ENCODE data around the gene KIAA1671.
"Not testable (repeated sequence)": the region's sequence is repeated elsewhere in the genome, so short reads cannot be mapped to it uniquely, and the experiment has no call there.

KIAA1671 gene

DNA sequence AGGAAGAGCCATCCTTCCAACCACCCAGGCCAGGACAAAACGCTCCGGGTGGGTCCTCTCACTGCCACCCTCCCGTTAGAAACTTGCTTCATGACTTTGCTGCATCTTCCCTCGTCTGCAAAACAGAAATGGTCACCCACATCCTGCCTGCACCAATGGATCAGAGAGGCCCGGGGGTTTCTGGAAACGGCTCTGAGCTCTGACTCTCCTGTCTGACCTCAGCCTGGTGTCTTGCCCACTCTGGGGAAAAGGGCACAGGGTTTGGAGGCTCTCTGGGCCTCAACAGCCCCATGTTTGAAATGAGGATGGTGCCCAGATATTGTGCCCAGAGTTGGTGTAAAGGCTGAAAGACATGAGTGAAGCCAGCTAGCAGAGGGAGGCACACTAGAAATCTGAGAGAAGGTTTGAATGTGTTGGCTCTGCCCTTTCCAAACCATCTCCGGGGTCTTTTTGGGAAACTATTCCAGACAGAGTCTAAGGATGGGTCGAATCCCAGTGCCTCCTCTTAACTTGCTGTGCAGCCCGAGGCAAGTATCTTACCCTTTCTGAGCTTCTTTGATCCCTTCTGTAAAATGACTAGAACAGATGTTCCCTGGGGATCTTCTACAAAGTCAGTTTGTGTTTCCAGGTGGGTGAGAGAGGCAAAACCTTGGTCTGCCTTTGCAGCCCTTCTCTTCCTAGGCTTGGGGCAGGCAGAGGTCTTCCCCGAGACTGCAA lies 249.2 kb downstream of the KIAA1671 start:
- no peak for DNase-seq (ENCODE audit: low read depth)

DNA sequence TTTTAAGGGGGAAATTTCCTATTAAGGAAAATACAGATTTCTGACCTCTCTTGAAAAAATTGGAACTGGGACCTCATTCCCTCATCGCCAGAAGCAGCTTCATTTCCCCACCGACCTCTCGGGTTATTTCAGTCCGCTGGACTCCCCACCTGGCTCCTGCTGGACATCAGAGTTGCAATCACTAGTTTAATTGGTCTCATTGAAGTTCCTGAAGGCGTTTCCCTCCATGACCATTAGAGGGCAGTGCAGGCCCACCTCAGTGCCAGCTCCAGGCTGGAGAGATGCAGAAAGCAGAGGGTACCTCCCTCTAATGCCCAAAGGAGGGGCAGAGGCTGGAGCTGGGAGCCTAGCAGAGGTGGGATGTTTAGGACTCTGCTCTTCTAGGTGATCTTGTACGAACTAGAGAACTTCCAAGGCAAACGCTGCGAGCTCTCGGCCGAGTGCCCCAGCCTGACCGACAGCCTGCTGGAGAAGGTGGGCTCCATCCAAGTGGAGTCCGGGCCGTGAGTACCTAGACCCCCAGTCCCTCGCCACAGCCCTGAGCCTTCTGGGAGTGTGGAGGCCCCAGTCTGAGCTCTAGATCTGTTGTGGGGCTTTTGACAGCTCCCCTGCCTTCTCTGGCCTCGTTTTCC lies 249.9 kb downstream of the KIAA1671 start:
- no peak for DNase-seq (ENCODE audit: low read depth)

DNA sequence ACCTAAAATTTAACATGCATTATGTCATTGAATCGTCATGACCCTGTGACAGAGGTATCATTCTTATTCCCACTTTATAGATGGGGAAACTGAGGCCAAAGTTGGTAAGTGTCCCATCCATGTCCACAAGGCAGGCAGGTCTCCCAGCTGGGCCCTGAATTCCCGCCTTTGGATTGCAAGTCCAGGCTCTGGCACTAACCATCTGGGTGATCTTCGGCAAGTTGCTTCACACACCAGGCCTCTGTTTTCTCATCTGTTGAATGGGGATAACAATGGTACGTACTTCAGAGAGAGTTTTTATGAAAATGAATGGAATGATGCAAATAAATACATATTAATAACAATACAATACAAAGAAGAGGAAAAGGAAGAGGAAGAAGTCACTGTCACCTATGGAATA lies 250.6 kb downstream of the KIAA1671 start:
- no peak for DNase-seq (ENCODE audit: low read depth)

GRCh38 chr22:25204547-25204946 lies 252.0 kb downstream of the KIAA1671 start:
- not testable (repeated sequence) for DNase-seq (ENCODE audit: low read depth)

DNA sequence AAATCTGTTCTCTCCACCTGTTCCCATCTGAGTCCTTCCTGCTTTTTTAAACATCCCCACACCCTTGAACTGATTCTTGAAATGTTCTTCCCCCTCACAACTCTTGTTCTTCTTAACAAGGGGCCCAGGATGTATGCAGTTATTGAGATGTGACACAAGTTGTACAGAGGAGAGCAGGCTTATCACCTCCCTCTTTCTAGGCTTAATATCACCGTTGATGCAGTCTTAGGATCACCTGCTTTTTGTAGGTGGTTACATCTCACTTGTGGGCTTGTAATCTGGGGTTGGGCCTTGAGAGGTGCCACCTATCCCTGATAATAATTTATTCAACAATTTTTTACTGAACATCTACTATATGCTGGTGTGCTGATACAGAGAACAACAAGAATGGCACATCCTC lies 253.3 kb downstream of the KIAA1671 start:
- DNase-seq (ENCODE audit: low read depth): no peak

GRCh38 chr22:25206998-25207397 lies 254.5 kb downstream of the KIAA1671 start:
- DNase-seq (ENCODE audit: low read depth): no peak

- DNase-seq (ENCODE audit: low read depth): no peak
These were observed 255.1 kb downstream of the KIAA1671 start for GRCh38 chr22:25207553-25208157.

GRCh38 chr22:25208328-25208727 lies 255.8 kb downstream of the KIAA1671 start:
- DNase-seq (ENCODE audit: low read depth): no peak

GRCh38 chr22:25208743-25209505 lies 256.4 kb downstream of the KIAA1671 start:
- no peak for DNase-seq (ENCODE audit: low read depth)

- DNase-seq (ENCODE audit: low read depth): no peak
These were observed 258.3 kb downstream of the KIAA1671 start for GRCh38 chr22:25210793-25211192.

GRCh38 chr22:25212337-25212736 lies 259.8 kb downstream of the KIAA1671 start:
- DNase-seq (ENCODE audit: low read depth): no peak

- DNase-seq (ENCODE audit: low read depth): no peak
These were observed 260.7 kb downstream of the KIAA1671 start for GRCh38 chr22:25213221-25213620.

GRCh38 chr22:25216230-25216629 lies 263.7 kb downstream of the KIAA1671 start:
- no peak for DNase-seq (ENCODE audit: low read depth)

DNA sequence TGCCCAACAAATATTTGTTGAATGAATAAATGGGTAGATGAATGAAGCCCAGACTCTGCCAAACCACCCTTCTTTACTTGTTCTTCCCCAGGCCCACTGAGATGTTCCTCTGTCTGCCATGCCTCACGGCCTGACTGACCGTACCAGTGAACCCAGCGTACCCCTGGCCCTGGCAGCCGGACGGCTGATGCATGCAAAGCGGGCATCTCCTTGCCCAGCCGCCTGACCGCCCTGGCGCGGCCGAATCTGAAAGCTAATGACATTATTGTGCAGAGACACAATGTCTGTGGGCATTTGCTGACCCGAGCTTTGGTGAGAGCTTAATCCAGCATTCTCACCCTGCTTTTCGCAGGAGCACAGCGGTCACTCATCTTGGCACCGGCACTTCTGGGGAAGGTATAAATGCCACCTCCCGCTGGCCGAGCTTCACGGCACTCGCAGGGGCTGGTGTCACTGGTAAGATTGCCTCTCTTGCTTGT lies 266.7 kb downstream of the KIAA1671 start, which contains the start of gene CRYBB2:
Gene CRYBB2, plus strand, starts transcription at position 429 of the 479 bp plus-strand sequence. CDS start 1,791 bp downstream, outside the sequence.
- no peak for DNase-seq (ENCODE audit: low read depth)

DNA sequence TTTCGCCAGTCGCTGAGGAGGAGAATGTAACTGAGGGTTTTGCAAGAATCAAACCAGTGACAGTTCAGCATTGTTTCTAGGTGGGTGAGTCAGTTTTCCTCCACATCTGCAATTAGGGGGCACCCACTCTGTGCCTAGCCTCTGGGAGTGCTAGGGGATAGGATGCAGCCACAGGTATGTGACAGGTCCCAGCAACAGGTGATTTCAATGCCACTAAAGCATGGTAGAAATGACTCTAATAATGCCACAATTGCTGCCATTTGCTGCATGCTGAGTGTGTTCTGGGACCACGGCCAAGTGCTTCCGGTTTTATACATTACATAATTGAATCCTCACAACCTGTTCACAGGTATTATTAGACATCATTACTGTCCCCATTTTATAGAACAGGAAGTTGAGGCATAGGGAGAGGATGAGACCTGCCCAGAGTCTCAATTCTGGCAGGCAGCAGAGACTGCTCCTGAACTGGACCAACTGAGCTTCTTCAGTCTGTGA lies 267.5 kb downstream of the KIAA1671 start:
- no peak for DNase-seq (ENCODE audit: low read depth)

- no peak for DNase-seq (ENCODE audit: low read depth)
These were observed 269.3 kb downstream of the KIAA1671 start for GRCh38 chr22:25221790-25222189.

GRCh38 chr22:25223269-25223850 lies 270.8 kb downstream of the KIAA1671 start:
- DNase-seq (ENCODE audit: low read depth): no peak

DNA sequence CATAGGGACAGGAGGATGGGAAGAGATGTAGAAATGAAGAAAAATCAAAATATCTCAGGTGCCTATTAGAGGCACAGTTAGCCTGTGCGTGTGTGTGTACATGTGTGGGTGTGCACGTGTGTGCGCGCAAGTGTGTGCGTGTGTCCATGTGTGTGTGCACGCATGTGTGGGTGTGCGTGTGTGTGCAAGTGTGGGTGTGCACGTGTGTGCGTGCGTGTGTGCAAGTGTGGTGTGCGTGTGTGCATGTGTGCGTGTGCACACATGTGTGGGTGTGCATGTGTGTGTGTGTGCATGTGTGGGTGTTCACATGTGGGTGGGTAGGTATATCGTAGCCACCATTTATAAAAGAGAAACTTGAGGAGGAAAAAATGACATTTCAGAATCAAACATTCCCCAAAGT lies 276.3 kb downstream of the KIAA1671 start:
- no peak for DNase-seq (ENCODE audit: low read depth)

- DNase-seq (ENCODE audit: low read depth): not testable (repeated sequence)
These were observed 278.2 kb downstream of the KIAA1671 start for GRCh38 chr22:25230760-25231159.

DNA sequence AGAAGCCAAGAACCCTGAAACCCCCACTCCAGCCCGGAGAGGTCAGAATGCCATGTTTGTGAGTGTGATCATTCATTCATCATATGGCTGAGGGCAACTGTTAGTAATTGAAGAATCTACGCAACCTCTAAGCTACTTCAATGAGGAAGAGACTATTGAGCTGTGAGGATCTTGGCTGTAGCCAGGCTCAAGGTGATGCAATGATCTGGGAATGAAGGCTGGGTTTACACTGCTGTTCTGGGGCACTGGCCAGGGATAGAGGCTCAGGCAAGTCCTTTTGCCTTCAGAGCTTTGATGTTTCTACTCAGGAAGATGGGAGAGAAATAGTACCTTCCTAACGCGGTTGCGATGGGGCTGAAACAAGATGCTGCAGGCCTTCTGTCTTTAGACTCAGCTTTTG lies 279.8 kb downstream of the KIAA1671 start:
- no peak for DNase-seq (ENCODE audit: low read depth)

- DNase-seq (ENCODE audit: low read depth): not testable (repeated sequence)
These were observed 281.2 kb downstream of the KIAA1671 start for GRCh38 chr22:25233706-25234105.

Data from non-pigmented ciliary epithelial cell (primary cell).